22Rv1 (cell line): ENCODE results near the gene NPC1.
A peak's percentile ranks its signal among the peaks of the same experiment; 100 is the strongest.

Source experiments
- CTCF ChIP-seq: fragments of 450-650 bp; IDR thresholded peaks from 2 replicates; pipeline ENCODE4 v1.5.1; 2017; ENCODE audit warnings: mild to moderate bottlenecking
- ZFX ChIP-seq: fragments of 450-650 bp; IDR thresholded peaks from 2 replicates; pipeline ENCODE4 v1.6.1; 2017; ENCODE audit warnings: antibody characterized with exemption, borderline replicate concordance

GRCh38 chr18:23515911-23516546 is 70.3 kb downstream of the NPC1 start:
- TF ChIP-seq CTCF (peak; percentile 93), ZFX (no peak)
